ENCODE data around the gene IGFBP1. TPM values are rescaled to one million over a fixed set of nuclear protein-coding genes. Genes with fewer than 3 reads are reported as not detected.

Gene IGFBP1
- total and polyA plus RNA-seq, 9 of the 15 experiments (the other 6 are each of a cell fraction or from before 2014, with no cell fraction given): not detected

Small RNAs within 50 kb of the gene (small RNA-seq; reads per million reads assigned to genes)
- gene RNU6-326P: not detected

Other genes with a start within 250 kb of the IGFBP1 start
- gene CCDC201, start 15.4 kb upstream of the IGFBP1 start, total RNA-seq (2014; rRNA removed): not detected in 2 replicates
- not detected in 2 replicates for gene CCDC201, start 15.4 kb upstream of the IGFBP1 start, total RNA-seq (2014; rRNA removed; fragmentation: Illumina TruSeq; extraction: Trizol)
- gene CCDC201, start 15.4 kb upstream of the IGFBP1 start, total RNA-seq (2015; rRNA removed; fragmentation: Illumina TruSeq; extraction: Trizol): not detected in 2 replicates
- not detected in 2 replicates for gene CCDC201, start 15.4 kb upstream of the IGFBP1 start, total RNA-seq (2021)
- gene CCDC201, start 15.4 kb upstream of the IGFBP1 start, polyA plus RNA-seq (2011; rRNA removed): not detected in 2 replicates
- gene CCDC201, start 15.4 kb upstream of the IGFBP1 start, polyA plus RNA-seq (2014; fragmentation: Illumina TruSeq; extraction: Trizol): not detected in 2 replicates
- gene CCDC201, start 15.4 kb upstream of the IGFBP1 start, polyA plus RNA-seq (2014; fragmentation: Nextera tagmentation; extraction: Ambion mirVana): not detected
- gene CCDC201, start 15.4 kb upstream of the IGFBP1 start, polyA plus RNA-seq (2014; rRNA removed): not detected in 2 replicates
- not detected in 2 replicates for gene IGFBP3, start 32.8 kb downstream of the IGFBP1 start, total RNA-seq (2014; rRNA removed)
- gene IGFBP3, start 32.8 kb downstream of the IGFBP1 start, total RNA-seq (2014; rRNA removed; fragmentation: Illumina TruSeq; extraction: Trizol): not detected in 2 replicates
- gene IGFBP3, start 32.8 kb downstream of the IGFBP1 start, total RNA-seq (2015; rRNA removed; fragmentation: Illumina TruSeq; extraction: Trizol): not detected in 2 replicates
- gene IGFBP3, start 32.8 kb downstream of the IGFBP1 start, total RNA-seq (2021): 0.22 and 0.27 TPM in 2 replicates
- gene IGFBP3, start 32.8 kb downstream of the IGFBP1 start, polyA plus RNA-seq (2011; rRNA removed): 0.08 TPM in 1 of 2 replicates, not detected in the other
- not detected in 2 replicates for gene IGFBP3, start 32.8 kb downstream of the IGFBP1 start, polyA plus RNA-seq (2014; fragmentation: Illumina TruSeq; extraction: Trizol)
- under 1 TPM in 1 of 2 experiments, not detected in 1; 0.10 TPM for gene IGFBP3, start 32.8 kb downstream of the IGFBP1 start, polyA plus RNA-seq (2014; fragmentation: Nextera tagmentation; extraction: Ambion mirVana)
- 0.09 TPM in 1 of 2 replicates, not detected in the other for gene IGFBP3, start 32.8 kb downstream of the IGFBP1 start, polyA plus RNA-seq (2014; rRNA removed)

Data from K562 (cell line).